Left forelimb (tissue), 1 donor: Measurements from ENCODE around the gene C1orf21.

ENCODE experiments used
- DNase-seq: peaks from one replicate; pipeline ENCODE4 v3.0.0-alpha.2; 2018; ENCODE audit warnings: low spot score

C1orf21 gene

DNA sequence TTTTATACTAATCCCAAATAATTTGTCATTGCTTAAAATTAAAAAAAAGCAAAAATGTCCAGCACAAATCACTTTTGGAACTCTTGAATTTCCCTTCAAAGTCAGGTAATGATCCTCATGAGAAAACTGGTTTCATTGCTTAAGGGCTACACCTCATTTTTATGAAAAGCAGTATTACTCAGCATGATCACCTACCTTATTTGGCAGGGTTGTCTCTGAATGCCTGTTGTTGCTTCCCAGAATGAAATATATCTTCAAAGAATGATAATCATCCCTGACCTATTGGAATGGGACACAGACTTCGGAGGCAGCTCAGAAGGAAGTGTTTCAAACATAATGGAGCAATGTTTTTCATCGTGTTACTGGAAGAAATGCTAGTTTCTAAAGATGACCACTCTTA is 29.7 kb downstream of the C1orf21 start:
- no peak for DNase-seq

DNA sequence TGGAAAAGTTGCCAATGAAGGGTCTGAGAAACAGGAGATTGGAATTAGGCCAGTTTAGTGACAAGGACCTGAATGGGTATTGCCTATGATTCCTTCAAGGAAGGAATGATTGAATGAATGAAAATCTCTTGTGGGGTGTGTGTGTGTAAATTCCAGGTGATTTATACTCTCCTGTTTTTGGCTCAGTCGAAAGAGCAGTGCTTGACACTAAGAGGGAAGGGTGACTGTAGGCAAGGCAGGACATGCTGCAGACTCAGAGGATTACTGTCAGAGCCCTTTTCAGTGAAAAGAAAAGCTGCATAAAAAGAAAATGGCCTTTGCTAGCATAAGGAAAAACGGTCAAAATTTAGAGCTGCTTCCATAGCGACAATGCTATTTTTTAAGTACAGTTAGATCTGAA is 30.1 kb downstream of the C1orf21 start:
- no peak for DNase-seq

DNA sequence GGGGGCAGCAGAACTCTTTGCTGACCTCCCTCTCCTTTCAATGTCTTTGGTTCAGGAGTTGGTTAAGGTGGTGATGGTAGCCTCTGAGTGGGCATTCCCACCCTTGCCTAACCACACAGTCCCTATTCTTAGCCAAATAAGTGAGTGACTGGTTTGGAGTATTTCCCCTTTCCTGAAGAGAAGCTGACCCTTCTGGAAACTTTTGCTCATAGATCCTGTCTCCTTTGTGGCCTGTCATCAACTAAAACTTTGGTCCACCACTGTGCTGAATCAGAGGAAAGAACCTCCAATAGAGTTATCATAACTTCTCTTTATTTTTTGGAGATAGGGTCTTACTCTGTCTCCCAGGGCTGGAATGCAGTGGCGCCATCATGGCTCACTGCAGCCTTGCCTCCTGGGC is 31.1 kb downstream of the C1orf21 start:
- DNase-seq, result no peak

DNA sequence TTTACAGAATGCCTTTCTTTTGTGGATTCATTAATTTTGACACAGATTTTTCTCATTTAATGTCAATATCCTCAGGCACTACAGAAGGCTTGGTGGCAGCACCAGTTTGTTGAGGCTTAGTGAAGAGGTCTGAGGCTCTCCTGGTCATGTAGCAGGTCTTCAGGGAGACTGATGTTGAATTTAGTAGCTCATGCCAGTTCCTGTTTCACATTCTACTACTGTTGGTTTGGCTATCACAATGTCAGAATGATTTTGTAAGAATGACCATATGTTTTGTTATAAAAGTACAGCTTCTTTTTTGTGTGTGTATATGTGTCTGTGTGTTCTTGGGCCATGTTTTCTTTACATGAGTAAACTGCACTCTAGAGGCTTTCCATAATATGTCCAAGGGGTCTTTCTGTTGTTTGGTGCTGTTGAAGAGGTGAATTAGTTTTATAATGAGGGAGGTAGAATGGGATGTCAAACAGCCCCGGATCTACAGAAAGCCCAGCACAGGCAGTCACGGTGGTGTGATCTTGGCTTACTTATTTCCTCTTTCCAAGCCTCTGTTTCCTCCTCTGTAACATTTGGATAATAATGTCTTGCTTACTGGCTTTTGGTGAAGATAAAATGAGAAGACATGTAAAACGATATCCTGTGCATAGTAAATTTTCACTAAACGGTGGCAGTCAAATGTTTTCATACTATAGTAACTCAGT is 32.0 kb downstream of the C1orf21 start:
- no peak for DNase-seq

DNA sequence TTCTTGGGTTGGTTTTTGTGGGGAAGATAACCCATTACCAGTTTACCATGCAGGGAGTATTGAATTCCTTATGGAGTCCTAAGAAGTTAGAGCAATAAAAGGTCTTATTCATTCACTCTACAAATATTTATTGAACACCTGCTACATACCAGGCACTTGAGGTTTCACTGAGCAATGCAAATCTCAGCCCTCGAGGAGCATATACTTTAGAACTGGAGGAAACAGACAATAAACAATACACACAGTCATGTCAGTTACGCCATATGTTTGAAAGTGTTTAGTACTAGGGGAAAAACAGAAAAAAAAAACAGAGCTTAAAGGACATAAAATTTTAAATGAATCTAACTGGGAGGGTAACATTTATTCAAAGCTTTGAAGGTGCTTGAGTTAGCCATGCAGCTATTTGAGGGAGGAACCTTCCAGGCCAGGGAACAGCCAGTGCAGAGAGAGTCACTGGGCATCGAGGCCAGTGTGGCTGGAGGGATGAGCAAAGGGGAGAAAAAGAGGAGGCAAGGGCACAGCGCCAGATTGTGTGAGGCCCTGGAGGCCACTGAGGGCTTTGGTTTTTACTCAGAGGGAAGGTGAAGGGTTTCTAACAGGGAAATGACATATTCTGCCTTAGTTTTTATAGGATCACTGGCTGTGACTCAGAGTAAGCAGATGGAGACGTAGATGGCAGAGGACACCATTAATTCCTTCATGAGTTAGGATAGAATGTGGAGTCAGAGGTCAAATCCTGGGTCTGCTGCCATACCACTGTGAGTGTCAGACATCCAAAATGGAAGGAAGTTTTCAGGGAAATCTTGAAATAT is 32.7 kb downstream of the C1orf21 start:
- DNase-seq, result no peak

DNA sequence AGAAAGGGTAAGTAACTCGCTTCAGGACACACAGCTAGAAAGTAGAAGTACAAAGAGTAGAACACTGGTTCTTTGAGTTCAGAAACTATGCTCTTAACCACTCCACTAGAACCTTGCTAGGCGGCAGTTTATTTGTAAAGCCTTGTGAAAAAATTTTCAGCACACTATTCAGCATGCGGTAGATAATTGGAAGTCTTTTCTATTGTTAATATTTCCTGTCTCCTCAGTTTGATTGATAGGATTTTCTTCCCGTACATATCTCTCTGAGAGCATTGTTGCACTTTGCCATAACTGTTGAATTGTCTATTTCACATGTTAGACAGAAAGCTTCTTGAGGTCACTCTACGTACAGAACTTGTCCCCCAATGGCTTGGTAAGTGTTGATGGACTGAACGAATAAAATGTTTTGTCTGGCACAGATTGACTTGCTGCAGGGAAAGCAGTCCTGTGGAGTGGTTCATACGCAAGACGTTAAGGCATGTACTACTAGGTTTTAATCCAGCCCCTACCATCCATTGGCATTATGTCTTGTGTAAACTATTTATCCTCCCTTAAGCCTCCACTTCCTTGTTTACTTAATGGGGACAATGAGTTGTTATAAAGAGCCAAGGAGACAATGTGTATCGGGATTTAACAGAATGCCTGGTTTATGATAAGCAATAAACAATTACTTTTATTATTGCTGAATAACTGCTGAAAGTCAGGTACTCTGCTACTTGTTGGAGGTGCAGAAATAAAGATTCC is 35.8 kb downstream of the C1orf21 start:
- DNase-seq, result no peak

DNA sequence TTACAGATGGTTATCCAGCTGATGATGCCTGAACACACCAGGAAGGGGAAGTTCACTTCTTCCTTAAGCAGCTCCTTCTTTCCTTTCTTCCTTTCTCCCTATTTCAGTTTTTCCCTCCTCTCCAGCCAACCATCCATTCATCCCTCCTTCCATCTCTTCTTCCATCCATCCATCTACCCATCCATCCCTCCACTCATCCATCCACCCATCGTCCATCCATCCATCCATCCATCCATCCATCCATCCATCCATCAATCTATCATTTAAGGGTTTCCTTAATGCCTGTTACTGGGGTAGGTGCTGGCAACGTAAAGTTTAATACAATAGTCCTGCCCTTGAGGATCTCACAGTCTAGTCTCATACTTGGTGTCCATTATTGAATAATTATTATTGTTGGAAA is 36.8 kb downstream of the C1orf21 start:
- no peak for DNase-seq

DNA sequence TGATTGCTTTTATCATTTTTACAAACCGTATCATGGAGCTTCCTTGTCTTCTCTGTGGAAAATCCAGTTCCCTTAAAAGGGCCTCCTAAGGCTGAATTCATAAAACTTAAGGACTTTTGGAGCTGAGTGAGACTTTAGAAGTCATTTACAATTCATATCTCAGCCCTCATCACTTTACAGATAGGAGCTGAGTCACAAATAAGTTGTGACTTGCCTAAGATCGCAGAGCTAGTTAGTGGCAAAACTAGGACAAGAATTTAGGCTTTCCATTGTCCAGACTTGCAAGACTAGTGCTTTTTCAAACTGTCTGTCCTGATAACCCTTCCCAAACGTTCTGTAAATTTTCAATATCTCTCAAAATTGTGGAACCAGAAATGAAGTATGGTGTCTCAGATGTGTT is 37.3 kb downstream of the C1orf21 start:
- no peak for DNase-seq

DNA sequence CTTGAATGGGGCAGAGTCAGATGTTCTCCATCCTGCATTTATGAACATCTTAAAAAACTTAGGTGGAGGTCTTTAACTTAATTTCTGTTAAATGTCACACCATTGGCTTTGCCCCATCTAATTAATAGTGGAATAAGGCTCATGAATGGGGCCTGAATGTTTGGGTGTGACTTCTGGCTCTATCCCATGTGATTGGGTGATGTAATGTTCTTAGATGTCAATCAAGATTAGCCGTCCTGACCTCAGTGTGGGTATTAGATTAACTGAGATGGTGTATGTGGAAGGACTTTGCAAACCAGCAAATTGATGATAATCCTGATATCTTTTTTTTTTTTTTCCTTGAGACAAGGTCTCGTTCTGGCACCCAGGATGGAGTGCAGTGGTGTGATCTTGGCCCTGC is 38.1 kb downstream of the C1orf21 start:
- DNase-seq, result no peak

DNA sequence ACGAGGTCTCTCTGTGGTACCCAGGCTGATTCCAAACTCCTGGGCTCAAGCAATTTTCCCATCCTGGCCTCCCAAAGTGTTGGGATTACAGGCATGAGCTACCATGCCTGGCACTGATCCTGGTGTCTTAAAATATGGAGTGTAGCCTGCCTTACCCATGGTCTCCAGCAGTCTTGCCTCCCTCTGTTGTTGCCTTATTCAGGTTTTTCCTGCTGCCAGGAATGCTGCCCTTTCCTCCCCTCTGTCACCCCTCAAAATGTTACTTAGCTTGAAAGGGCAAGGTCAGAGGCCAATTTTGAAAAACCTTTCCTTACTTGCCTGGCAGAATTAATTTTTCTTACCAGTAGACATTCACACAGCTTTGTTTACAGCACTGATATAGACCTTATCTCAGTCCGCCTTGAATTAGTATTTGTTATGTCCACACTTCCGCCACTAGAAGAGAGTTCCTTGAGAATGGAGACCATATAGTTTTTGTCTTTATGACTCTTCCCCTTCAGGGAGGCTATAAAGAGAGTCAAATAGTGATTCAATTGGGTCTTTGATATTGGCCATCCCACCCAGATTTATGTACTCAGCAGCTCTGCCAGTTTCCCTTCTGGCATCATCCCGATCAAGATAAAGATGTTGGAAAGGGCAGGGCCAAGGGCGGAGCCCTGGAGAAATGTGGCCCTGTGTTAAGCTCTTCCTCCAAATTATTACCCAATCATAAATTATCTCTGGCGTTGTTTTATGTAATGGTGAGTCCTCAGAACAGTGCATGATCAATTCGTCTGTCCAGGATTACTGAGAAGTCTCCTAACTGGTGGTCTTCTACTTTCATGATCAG is 38.8 kb downstream of the C1orf21 start:
- DNase-seq, result no peak

DNA sequence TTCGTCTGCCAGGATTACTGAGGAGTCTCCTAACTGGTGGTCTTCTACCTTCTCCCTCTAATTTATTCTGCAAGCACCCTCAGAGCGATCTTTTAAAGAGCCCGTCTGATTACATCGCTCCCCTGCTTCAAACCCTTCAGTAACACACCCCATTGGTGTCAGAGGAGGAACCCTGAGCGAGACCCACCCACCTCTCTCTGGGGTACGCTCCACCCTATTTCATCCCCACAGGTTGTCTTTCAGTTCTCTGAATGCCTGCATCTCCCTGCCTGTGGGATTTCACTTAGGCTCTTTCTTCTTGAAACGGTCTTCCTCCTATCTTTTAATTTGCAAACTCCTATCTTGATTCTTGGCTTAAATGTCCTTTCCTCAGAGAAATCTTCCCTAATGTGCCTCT is 39.4 kb downstream of the C1orf21 start:
- no peak for DNase-seq

DNA sequence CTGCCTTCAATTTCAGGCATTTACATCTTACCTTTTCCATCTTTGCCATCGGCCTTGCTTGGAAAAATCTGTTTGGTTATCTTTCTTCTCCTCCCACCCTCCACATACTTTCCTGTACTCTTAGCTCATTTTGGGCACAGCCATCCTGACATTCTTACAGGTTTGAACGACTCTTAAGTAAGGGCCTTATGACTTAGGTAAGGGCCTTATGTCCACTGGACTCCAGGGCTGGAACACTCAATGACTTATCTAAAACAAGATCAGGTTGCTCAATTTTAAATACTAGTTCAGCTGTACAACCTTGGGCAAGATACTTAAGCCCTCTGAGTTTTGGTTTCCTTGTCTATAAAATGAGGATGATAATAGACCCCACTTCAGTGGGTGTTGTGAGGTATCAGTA is 40.9 kb downstream of the C1orf21 start:
- DNase-seq, result no peak

DNA sequence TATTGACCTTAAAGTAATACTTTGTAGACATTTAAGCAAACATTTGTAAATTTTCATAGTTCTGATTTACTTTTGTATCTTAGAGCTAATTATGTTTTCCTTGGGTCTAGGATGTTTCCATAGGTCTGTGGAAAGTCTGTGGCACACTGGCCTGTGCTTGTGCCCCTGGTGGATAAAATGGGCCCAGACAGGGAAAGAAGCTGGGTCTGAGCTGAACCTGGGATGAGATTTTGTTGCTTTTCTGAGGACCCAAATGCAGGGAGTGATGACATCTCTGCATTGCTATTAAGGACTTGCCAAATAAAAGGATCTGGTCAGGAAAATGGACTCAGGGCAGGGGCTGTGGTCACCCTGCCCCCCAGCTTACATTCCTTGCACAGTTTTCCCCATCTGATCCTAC is 41.8 kb downstream of the C1orf21 start:
- DNase-seq, result no peak

DNA sequence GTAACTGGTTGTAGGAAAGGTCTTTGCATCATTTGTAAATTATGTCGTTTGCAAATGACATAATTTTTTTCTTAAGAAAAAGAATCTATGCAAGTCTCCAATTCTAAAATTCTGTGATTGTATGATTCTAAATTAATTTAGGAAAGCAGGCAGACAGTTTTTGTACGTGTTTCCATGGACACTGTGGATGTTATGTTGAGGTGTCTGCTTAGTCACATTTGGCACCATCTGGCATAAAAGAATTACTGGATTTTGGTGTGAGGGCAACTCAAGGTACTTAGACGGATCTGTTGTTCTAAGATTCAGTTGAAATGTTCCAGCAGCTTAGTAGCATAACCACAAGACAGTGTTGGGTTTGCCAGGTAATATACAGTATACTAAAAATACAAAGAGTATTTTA is 42.5 kb downstream of the C1orf21 start:
- no peak for DNase-seq

DNA sequence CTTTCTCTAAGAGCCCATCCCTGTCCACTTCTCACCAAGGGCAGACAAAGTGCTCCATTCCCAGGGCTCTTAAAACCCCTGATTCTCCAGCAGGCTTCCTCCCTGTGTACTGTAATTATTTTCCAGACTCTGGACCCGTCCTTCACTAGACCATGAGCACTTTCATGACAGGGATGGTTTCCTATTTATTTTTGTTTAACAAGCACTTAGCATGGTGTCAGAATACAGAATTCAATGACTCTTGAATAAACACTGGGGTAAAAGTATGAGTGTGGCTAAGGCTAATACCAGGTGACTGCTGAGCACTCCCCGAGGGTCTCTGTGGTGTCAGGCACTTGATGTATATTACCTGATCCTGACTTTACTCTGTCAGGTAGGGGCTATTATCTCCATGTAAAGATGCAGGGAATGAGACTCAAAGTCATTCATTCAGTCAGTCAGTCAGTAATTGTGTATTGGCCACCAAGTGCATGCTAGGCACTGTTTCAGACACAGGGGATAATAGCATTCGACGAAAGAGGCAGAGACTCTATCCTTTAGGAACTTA is 47.2 kb downstream of the C1orf21 start:
- no peak for DNase-seq

DNA sequence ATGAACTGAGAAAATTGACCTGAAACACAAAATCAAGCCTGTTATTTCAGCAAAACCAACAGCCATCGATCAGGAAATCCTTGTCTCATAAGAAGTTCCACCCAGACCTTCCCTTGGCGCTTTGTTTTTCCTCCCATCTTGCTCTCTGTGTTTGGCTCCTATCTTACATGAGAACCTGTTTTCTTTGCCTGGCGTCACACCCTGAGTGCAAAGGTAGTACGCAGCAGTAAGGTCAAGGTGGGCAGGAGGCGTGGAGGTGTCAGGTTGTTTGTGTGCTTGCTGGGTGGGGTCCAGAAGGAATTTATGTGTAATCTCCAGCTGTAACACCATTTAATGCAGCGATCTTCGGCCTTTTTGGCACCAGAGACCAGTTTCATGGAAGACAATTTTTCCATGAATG is 50.5 kb downstream of the C1orf21 start:
- DNase-seq, result no peak

DNA sequence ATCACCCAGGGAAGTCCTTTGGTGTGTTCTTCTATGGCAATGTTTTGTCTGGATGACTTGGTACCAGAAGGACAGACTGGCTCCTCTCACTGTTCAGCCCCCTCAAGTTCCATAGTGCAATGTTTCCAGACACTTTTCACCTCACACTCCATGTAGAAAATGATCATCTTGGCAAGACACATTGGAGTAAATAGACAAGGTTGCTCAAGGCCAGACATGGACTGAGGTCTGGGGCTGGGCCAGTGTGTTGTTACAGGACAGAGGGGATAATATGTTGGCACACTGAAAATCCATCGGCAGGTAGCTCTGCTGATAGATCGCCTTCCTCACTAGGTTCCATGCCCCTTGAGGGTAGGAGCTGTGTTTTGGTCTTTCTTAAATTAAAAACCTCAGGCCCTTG is 51.5 kb downstream of the C1orf21 start:
- DNase-seq, result no peak

DNA sequence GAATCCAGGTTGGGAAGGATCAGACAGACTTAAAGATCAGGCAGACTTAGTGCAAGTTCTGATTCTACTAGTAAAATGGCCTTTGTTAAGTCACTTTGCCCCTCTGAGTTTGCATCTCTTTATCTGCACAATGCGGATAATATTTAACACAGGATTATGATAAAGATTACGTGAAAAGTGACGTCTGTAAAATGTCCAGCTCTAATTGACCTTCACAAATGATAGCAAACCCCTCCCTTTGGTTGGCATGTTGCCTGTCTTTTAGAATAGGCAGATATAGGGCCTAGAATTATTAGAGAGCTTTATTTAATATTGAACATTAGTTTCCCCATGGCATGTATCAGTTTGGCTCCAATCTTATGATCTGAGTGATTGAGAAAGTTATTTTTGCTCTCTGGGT is 55.4 kb downstream of the C1orf21 start:
- DNase-seq, result no peak

DNA sequence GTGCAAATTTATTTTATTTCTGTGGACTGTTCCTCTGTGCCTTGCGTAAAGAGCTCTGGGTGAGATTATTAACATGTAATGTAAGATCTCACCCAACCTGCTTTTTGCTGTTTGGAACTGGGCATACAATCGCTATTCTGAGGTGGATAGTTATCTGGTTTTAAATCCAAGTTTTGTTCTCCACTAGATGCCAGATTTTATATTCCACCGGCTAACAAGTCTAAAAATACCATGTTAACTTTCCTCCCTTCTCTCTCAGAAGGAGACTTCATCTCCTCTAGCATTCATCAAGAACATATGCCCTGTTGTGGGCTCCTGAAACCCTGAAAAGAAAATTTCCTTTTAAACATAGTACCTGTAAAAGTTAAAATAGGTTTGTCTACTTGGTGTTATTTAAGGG is 56.4 kb downstream of the C1orf21 start:
- DNase-seq, result no peak

DNA sequence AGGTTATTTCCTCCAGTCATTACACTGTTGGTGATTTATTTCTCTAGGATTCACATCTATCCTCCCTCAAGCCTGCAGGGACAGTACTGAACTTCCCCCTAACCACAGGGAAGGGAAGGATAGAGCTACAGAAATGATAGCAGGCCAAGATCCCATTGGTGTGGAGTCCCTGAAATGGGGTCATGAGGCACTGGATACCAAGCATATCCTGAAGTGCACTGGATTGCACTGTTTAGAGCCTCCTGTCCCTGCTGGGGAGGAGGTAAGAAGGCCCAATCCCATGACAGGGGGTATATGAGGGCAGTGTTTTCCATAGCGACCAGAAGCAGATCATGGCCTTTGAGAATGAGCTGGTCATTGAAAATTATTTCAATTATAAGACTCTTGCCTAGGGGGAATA is 56.8 kb downstream of the C1orf21 start:
- no peak for DNase-seq

DNA sequence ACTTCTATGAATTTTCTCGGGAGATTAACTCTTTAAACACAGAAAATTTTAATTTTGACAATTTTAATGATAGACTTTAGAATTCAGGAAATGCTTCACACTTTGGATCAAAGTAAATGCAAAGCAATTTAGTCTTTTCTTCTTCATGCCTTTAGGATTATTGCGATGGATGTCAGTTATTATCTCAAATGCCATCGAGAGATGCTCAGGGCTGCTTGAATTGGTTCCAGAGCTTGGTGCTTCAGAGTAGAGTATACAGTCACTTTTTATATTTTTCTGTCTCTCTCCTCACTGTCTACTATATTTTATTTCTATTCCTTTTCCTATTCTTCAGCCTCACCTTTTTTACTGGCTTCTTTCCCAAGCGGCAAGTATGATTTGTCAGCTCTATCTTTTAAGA is 59.2 kb downstream of the C1orf21 start:
- no peak for DNase-seq

DNA sequence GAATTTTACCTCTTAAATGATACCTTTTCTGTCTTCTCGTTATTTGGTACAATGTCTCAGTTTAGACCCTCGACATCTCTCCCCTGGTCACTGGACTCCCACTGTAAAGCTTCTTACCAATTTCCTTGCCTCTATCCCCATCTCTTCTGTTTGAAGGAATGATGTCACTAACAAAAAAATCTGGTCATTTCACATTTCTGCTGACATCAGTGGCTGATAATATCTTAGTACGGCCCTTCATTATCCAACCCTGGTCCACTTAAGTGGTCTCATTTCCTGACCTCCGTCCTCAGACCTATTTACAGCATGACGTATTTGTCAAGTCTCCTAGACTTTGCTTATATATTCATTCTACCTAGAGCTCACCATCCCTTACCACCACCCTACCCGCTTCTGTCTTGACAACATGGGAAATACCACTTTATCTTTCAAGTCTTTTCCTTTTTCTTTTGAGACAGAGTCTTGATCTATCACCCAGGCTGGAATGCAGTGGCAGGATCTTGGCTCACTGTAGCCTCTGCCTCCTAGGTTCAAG is 60.9 kb downstream of the C1orf21 start:
- DNase-seq, result no peak
